Activated naive CD4-positive, alpha-beta T cell treated with anti-CD3 and anti-CD28 coated beads, Interleukin-2, amount 50 U/mL, for 16 hours (primary cell): ENCODE results near the gene ACYP2.
"Not testable (repeated sequence)": the region's sequence is repeated elsewhere in the genome, so short reads cannot be mapped to it uniquely, and the experiment has no call there.

ENCODE experiments used
- DNase-seq: peaks from one replicate; pipeline ENCODE4 v3.0.0-alpha.2; 2020

The ACYP2 gene

DNA sequence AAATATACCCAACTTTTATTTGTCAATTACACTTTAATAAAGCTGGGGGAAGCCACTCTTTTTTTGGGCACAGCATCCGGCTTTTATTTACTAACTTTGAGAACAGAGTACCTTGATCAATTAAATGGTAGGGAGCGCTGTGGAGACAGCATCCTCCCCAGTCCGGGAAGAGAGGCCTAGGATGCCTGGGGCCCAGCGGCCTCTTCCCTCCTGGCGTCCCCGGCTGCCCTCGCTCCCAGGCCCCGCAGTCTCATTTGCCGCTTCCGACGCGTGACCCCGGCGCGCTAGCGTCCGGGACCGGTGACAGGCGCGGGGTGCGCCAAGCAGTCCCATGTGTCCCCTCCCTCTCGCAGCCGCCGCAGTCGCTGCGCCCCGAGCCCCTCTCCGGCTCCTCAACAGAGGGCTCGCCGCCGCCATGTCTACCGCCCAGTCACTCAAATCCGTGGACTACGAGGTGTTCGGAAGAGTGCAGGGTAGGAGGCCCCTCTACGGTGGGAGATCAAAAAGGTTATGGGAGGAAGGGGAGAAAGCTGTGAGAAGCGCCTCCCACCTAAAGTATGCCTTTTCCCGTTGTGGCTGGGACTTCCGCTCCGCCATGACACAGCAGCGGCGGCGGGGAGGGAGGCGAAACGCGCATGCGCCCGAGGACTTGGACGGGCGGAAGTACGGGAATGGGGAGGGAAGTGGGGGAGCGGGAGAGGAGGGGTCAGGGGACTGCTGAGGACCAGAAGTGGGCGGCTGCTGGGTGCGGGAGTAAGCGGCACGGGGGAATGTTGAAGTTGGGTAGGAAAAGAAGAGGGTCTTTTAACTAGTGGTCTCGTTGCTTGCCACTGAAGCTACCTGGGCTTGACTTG, at the start of gene ACYP2:
TSS of gene ACYP2 (plus strand) at position 332 of the 854 bp plus-strand sequence.
- DNase-seq = peak; percentile 91

DNA sequence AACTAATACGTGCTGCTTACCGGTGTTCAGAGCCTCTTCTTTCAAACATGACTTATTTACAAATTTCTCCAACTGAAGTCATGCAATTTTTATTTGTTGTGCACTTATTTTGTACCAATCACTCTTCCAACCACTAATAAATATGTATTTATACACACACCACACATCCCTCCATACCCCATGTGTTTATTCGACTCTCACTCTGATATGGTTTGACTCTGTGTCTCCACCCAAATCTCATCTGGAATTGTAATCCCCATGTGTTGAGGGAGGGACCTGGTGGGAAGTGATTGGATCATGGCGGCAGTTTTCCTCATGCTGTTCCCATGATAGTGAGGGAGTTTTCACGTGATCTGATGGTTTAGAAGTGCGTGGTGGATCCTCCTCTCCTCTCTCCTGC, 49.5 kb upstream of the ACYP2 start:
- DNase-seq = no peak

DNA sequence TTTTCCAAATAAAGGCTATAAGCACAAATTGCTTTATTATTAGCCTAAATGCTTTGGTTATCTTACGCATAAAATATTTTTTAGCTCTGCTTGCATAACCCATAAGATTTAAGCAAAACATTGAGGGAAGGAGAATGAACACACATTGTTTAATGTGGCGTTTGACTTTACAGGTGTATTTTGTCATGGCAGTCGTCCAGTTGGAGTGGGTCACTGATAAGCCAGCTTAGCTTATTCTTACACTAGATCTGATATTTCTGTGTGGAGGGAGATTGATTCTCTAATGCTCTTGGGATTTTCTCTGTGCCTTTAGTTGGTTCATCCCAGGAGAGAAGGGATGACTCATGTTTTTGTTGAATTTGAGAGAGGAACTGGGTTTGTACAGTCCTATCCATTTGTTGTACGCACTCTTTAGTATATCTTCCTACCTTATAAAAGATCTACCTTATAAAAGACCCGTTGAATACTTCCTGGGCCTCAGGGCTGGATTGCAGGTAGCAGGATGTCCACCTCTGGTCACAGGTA, 47.5 kb upstream of the ACYP2 start:
- DNase-seq = no peak

DNA sequence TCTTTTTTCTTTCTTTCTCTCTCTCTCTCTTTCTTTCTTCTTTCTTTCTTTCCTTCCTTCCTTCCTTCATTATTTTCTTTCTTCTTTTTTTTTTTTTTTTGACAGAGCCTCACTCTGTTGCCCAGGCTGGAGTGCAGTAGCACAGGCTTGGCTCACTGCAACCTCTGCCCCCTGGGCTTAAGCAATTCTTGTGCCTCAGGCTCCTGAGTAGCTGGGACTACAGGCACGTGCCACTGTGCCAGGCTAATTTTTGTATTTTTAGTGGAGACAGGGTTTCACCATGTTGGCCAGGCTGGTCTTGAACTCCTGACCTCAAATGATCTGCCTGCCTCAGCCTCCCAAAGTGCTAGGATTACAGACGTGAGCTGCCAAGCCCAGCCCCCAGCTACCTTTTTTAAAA, 42.9 kb upstream of the ACYP2 start:
- DNase-seq = not testable (repeated sequence)

DNA sequence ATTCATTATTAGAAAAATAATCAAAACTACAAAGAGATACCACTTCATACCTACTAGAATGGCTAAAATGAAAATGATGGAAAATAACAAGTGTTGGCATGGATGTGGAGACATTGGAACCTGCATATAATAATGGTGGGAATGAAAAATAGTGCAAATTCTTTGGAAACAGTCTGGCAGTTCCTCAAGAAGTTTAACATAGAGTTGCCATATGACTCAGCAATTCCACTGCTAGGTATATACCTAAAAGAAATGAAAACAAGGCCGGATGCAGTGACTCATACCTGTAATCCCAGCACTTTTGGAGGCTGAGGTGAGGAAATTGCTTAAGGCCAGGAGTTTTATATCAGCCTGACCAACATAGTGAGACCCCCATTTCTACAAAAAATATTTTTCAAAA, 41.6 kb upstream of the ACYP2 start:
- no peak for DNase-seq

DNA sequence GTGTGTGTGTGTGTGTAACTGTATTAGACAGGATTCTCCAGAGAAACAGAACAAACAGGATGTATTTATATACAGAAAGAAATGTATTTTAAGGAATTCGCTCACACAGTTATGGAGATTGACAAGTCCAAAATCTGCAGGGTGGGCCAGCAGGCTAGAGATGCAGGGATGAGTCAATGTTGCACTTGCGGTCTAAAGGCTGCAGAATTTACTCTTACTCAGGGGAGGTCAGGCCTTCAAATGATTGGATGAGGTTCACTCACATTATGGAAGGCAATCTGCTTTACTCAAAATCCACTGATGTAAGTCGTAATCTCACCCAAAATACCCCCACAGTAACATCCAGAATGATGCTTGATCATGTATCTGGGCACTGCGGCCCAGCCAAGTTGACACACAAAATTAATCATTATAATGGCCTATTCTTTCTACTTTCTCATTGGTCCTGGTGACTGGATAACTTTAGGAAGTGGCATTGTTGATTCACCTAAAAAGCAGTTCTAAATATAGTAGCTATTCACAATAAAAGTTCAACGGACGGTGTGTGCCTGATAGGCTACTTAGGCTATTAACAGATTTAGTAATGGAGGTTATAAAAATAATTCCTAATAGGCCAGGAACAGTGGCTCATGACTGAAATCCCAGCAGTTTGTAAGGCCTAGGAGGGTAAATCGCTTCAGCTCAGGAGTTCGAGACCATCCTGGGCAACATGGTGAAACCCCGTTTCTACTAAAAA, 40.6 kb upstream of the ACYP2 start:
- DNase-seq = no peak

DNA sequence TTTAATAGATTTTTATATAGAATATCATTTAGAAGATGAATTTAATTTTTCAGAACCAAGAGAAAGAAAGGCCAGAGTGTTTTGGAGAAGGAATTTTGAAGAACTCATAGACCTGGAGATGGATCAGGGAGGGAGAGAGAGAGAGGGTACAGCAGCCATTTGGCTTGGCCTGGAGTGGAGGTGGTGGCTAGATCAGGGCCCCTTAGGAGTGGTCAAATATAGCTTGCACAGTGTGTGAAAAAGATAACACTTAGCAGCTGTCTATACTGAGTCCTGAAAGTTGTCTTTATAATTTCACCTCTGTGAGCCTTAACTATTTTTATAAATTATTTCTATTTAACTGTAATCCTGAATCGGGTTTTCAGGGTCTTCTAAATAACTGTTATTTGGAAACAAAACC, 38.8 kb upstream of the ACYP2 start:
- no peak for DNase-seq

DNA sequence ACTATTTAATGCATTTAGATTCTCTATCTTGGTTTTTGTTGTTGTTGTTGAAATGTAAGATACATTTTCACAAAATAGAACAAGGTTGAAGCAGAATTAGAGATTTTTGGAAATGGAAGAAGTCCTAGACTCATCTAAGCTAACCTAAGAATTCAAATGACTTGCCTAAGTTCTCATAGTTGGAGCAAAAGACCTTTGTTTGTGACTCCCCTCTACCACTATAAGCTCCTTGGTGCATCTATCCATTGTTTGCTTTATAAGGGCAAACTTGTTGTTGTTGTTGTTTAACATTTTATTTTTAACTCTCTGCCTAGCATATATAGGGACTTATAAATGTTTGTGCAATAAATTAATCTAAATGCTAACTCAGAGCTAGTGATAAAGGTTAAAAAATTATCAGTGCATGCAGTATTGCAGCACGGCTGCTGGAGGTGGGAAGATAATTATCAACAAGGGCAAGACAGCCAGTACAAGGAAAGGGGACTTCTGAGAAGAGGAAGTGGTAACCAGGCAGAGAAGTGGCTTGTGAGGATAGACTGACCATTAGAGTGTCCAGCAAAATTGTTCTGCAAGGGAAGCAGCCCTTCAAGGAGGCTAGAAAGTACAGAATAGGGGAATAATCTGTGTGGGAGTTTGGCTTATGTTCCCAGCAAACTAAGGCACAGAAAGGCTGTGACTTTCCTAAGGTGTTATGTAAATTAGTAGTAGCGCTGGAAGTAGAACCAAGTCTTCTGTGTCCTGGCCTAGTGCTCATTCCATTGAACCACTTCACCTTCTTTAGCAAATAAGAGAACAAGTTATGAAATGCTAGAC, 38.1 kb upstream of the ACYP2 start:
- DNase-seq = no peak

DNA sequence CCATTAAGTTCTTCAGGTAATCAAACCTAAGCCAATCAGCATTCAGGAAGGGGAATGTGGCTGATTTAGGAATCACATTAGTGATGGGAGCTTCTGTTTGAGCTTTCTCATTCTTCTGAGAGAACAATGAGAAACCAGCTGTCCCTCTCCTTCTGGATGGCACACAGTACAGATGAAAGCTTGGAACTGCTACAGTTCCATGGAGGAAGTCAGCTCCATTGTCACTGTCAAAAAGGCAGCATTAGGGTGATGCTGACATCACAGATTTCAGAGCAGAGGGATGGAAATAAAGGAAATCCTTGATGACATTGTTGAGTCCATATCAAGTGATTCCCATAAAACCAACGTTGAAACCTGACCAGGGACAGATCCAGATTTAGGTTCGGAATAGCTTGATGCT, 36.1 kb upstream of the ACYP2 start:
- no peak for DNase-seq

DNA sequence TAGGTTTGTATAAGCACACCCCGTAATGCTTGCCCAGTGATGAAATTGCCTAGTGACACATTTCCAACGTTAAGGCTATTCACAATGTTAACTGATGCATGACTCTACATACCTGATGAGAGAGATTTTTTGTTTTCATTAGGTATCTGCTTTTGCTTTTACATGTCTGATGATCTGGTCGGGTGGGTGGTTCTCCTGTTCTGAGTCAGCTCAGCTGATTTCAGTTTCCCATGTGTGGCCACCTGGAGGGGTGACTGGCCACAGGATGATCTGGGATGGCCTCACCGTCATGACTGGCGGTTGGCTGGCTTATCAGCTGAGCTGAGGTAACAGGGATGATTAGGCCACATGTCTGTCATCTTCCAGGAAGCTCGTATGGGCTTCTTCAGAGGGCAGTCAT, 33.8 kb upstream of the ACYP2 start:
- no peak for DNase-seq

DNA sequence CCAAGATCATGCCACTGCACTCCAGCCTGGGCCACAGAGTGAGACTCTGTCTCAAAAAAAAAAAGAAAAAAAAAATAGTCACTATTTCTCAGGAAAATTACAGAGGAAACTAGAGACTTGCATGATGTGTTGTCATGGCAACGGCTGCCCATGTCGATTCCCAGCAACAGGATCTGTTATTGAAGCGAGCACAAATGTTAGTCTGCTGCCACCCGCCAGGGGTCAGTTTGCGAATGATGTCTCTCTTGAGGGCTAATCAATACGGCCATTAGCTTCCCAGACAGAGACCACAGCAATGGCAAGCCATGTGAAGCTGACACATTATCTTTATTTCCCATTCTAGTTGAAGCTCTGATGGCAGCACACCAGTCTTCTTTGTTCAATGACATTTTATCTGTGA, 32.4 kb upstream of the ACYP2 start:
- DNase-seq = no peak

DNA sequence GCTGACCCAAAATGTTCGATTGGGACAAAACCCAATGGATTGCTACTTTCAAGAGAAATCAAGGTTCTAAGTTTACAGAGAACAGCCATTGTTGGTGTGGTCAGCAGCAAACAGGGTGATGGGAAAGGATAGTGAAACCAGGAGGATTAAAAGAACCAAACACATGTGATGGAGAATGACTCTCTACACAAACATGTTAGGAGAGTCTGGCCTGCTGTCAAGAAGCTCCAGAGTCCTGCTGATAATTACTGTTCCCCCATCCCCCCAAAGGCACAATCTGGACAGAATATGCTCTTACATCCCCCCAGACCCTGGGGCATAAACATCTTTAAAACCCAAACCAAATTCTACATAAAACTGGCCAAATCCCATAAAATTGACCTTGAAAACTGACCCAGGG, 32.0 kb upstream of the ACYP2 start:
- DNase-seq = no peak

DNA sequence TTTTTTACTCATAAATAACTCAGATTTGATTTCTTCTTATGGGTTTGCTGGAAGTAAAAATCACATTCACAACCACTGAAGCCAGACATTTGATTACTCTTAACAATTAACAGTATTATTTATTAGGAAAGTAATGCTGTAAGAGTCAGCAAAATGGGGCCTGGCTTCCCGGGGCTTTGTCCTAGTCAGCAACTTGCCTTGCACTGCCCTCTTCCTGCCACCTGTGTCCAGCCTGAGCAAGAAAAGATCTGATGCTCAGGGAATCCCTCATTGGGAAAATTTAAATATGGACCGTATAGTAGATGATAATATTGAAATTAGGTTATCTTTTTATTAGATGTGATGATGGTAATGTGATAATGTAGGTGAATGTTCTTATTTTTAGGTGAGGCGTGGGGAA, 30.8 kb upstream of the ACYP2 start:
- no peak for DNase-seq

DNA sequence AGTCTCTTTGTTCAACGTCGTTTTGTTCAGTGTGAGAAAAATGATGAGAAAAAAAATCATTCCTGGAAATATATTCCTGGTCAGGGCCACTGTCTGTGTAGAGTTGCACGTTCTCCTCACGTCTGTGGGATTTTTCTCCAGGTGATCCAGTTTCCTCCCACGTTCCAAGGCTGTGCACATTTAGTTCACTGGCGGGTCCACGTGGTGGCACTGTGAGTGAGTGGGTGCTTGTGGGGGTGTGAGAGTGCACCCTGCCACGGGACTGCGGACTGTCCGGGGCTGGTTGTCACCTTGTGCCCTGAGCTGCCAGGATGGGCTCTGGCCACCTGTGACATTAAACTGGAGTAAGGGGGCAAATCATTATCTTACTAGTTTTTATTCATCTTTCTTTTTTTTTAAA, 30.3 kb upstream of the ACYP2 start:
- no peak for DNase-seq

DNA sequence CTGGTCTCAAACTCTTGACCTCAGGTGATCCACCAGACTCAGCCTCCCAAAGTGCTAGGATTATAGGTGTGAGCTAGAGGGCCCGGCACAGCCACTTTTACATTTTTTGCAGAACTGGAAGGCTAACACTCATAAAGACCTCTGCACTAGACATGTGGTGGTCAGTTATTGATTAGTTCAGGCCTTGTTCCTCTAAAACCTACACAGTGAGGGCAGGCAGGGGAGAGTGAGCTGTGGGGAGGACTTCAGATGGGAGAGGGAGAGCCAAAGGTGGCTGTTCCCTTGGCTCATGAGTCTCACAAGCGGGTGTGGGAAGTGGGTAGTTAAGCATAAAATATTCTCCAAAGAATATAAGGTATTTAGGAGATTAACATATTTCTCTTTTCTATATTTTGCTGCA, 29.3 kb upstream of the ACYP2 start:
- DNase-seq = no peak

DNA sequence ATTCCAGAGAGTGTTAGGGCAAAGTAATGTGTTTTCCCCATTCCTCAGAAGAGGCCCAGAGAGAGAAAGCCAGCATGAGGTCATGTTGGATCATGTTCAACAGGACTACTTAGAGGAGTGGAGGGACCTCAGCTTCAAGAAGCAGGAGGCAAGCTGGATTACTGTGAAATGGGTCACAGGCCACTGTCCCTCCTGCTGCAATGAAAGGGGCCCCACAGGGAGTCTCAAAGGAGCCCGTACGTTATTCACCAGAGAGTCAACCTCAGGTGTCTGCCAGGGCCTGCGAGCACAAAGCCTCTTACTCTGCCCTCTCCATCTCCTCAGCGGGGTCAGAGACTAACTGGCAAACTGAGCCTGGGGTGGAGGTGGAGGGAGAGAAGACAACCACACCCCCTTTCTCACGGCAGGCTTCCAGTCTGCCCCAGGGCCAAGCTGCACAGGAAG, 27.2 kb upstream of the ACYP2 start:
- DNase-seq = no peak

DNA sequence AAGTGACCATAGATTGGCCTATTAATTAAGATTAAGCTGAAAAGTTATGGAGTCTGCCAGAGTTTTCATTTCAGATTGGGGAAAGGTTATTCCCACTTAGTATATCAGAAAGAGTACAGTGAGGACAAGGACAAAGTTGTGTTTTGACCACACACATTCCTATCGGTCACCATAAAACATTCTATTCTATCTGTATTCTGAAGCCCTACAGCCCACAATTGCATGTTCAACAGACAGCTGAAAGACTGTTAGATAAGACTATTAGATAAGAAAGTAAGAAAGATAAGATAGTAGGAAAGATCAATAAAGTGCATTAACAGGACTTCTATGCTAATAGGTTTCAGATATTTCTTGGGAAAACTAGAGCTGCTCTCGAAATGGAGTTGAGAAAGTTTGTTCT, 26.7 kb upstream of the ACYP2 start:
- DNase-seq = no peak

DNA sequence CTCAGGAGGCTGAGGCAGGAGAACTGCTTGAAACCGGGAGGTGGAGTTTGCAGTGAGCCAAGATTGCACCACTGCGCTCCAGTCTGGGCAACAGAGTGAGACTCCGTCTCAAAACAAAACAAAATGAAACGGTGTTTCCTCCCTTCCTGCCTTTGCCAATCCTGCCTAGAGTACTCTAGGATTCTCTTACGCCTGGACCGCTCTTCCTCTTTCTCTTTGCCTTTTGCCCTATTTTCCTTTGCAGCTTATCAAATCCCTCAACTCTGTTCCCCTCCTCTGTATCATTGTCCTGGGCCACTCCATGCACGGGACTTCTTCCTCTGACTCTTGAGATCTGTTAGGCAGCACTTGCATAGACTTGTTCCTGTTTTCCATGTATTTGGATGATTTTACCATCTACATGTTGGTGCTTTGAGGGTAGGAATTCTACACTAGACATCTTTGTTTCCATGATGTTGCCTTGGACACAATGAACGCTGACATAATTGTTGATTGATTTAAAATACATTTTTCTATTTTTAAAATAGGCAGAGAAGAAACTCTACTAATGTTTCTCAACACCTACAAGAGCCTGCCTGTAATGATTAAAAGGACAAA, 24.8 kb upstream of the ACYP2 start:
- DNase-seq = no peak

DNA sequence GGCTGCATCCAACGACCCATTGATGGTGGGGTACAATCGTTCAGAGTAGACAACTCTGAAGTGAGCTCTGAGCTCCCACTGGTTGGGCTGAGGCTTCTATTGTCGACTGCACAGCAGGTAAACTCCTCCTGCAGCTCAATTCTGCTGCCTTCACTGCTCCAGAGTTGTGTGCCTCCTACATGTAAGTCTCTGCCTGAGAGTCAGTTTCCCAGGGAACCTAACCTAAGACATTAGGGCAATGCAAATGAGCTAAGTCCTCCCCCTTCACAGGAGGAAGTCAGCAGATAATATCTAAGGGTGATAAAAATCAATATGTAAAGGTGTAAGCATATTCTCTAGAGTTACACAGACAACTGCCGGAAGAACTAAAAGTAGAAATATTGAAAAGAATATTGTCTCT, 22.5 kb upstream of the ACYP2 start:
- no peak for DNase-seq

DNA sequence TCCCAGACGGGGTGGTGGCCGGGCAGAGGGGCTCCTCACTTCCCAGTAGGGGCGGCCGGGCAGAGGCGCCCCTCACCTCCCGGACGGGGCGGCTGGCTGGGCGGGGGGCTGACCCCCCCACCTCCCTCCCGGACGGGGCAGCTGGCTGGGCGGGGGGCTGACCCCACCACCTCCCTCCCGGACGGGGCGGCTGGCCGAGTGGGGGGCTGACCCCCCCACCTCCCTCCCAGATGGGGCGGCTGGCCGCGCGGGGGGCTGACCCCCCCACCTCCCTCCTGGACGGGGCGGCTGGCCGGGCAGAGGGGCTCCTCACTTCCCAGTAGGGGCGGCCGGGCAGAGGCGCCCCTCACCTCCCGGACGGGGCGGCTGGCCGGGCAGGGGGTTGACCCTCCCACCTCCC, 20.0 kb upstream of the ACYP2 start:
- DNase-seq = not testable (repeated sequence)

DNA sequence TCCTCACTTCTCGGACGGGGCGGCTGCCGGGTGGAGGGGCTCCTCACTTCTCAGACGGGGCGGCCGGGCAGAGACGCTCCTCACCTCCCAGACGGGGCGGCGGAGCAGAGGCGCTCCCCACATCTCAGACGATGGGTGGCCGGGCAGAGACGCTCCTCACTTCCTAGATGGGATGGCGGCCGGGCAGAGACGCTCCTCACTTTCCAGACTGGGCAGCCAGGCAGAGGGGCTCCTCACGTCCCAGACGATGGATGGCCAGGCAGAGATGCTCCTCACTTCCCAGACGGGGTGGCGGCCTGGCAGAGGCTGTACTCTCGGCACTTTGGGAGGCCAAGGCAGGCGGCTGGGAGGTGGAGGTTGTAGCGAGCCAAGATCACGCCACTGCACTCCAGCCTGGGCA, 19.3 kb upstream of the ACYP2 start:
- DNase-seq = not testable (repeated sequence)

DNA sequence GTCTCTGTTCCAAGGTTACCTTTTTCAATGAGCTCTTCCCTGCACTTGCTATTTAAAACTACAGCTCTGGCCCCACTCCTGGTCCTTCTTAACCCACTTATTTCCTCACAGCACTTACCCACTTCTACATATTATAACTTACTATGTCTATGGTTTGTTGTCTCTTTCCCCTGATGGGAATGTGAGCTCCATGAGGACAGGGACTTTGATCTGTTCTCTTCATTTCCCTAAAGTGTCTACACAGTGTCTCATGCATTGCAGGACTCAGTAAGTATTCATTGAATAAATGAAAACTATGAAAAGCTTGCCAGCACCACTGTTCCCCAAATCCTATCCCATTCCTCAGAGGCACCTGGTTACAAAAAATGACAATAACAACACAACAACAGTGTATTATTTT, 18.3 kb upstream of the ACYP2 start:
- no peak for DNase-seq

DNA sequence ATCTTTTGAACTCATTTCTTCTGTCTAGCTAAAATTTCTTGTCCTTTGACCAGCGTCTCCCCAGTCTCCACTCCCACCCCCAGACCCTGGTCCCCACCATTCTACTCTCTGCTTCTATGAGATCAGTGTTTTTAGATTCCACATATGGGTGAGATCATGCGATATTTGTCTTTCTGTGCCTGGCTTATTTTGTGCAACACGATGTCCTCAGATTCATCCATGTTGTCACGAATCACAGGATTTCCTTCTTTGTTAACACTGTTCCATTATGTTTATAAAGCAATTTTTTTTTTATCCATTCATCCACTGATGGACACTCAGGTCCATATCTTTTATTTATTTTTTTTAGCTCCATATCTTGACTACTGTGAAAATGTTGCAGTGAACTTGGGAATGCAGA, 16.0 kb upstream of the ACYP2 start:
- no peak for DNase-seq
